WTC11 (cell line): ENCODE results near the gene CC2D1A. TPM values are rescaled to one million over a fixed set of nuclear protein-coding genes. Genes with fewer than 3 reads are reported as not detected.

Experiments used
- ATAC-seq: fragments of 200-7000 bp; cut with Tn5 transposase; 2 replicates; pipeline ENCODE4 v1.10.0; 2021; ENCODE audit warnings: mild to moderate bottlenecking, moderate library complexity
- CTCF ChIA-PET: fragments of 300-600 bp; sonication (Branson Sonifier 250); formaldehyde crosslinking; loops from one replicate; lab custom pipeline; 2021; ENCODE audit warnings: antibody characterized with exemption; lab: Charles Lee
- POLR2A ChIA-PET: fragments of 350-600 bp; sonication (Branson Sonifier 250); formaldehyde crosslinking; loops from one replicate; lab custom pipeline; 2021; ENCODE audit warnings: antibody characterized with exemption; lab: Charles Lee
- DNase-seq: peaks from one replicate; pipeline ENCODE4 v3.0.0; 2021; ENCODE audit warnings: low spot score
- H3K27ac Mint-ChIP-seq: 2 replicates; pipeline ENCODE4 v1.8.0; 2021; ENCODE audit warnings: mixed read lengths
- H3K27me3 Mint-ChIP-seq: 2 replicates; pipeline ENCODE4 v1.8.0; 2021; ENCODE audit warnings: low read depth, mild to moderate bottlenecking, moderate library complexity, mixed read lengths
- H3K36me3 Mint-ChIP-seq: 2 replicates; pipeline ENCODE4 v1.8.0; 2021; ENCODE audit warnings: mixed read lengths
- H3K4me1 Mint-ChIP-seq: 2 replicates; pipeline ENCODE4 v1.8.0; 2022; ENCODE audit warnings: mixed read lengths
- H3K4me3 Mint-ChIP-seq: 2 replicates; pipeline ENCODE4 v1.8.0; 2021; ENCODE audit warnings: mild to moderate bottlenecking, moderate library complexity, mixed read lengths
- H3K9me3 Mint-ChIP-seq: 2 replicates; pipeline ENCODE4 v1.8.0; 2021; ENCODE audit warnings: mixed read lengths
- ATF2 ChIP-seq: sonication (generic); formaldehyde crosslinking; IDR thresholded peaks from 2 replicates; pipeline ENCODE4 v1.8.1; 2022; ENCODE audit warnings: low read depth, missing genetic modification reagents, borderline replicate concordance
- CREM ChIP-seq: sonication (generic); formaldehyde crosslinking; IDR thresholded peaks from 2 replicates; pipeline ENCODE4 v1.8.1; 2022; ENCODE audit warnings: mild to moderate bottlenecking, missing genetic modification reagents, moderate library complexity
- E2F1 ChIP-seq: sonication (generic); formaldehyde crosslinking; IDR thresholded peaks from 2 replicates; pipeline ENCODE4 v1.8.0; 2022; ENCODE audit warnings: mild to moderate bottlenecking, missing genetic modification reagents
- ERG ChIP-seq: fragments of 250-450 bp; sonication (Bioruptor Pico); IDR thresholded peaks from 2 replicates; pipeline ENCODE4 v1.8.0; 2021; ENCODE audit warnings: mild to moderate bottlenecking
- FOXK1 ChIP-seq: sonication (generic); formaldehyde crosslinking; IDR thresholded peaks from 2 replicates; pipeline ENCODE4 v1.8.0; 2022; ENCODE audit warnings: mild to moderate bottlenecking, moderate library complexity, missing genetic modification reagents
- HMGA2 ChIP-seq: fragments of 250-450 bp; sonication (Bioruptor Pico); IDR thresholded peaks from 2 replicates; pipeline ENCODE4 v1.4.0; 2021; ENCODE audit warnings: mild to moderate bottlenecking, moderate library complexity
- IRF1 ChIP-seq: sonication (generic); formaldehyde crosslinking; IDR thresholded peaks from 2 replicates; pipeline ENCODE4 v1.8.0; 2023; ENCODE audit warnings: missing genetic modification reagents
- KAT7 ChIP-seq: sonication (generic); formaldehyde crosslinking; IDR thresholded peaks from 2 replicates; pipeline ENCODE4 v1.8.1; 2023; ENCODE audit warnings: missing genetic modification reagents, mild to moderate bottlenecking, borderline replicate concordance
- NFE2L1 ChIP-seq: sonication (generic); formaldehyde crosslinking; IDR thresholded peaks from 2 replicates; pipeline ENCODE4 v1.8.1; 2023; ENCODE audit warnings: missing genetic modification reagents
- NR3C1 ChIP-seq: sonication (generic); formaldehyde crosslinking; conservative IDR thresholded peaks from 2 replicates; pipeline ENCODE4 v1.8.1; 2023; ENCODE audit warnings: low read depth, mild to moderate bottlenecking, missing genetic modification reagents
- STAT6 ChIP-seq: sonication (generic); formaldehyde crosslinking; conservative IDR thresholded peaks from 2 replicates; pipeline ENCODE4 v1.8.1; 2023; ENCODE audit warnings: mild to moderate bottlenecking, low read depth, missing genetic modification reagents, moderate library complexity
- TP53 ChIP-seq: sonication (generic); formaldehyde crosslinking; IDR thresholded peaks from 2 replicates; pipeline ENCODE4 v1.8.1; 2023; ENCODE audit warnings: mild to moderate bottlenecking, missing genetic modification reagents
- ZNF219 ChIP-seq: sonication (generic); formaldehyde crosslinking; IDR thresholded peaks from 2 replicates; pipeline ENCODE4 v1.8.0; 2023; ENCODE audit warnings: missing genetic modification reagents, mild to moderate bottlenecking, borderline replicate concordance
- ZNF263 ChIP-seq: sonication (generic); formaldehyde crosslinking; IDR thresholded peaks from 2 replicates; pipeline ENCODE4 v1.8.1; 2022; ENCODE audit warnings: low read depth, mild to moderate bottlenecking, moderate library complexity, missing genetic modification reagents
- ZNF396 ChIP-seq: fragments of 250-450 bp; sonication (Bioruptor Pico); IDR thresholded peaks from 2 replicates; pipeline ENCODE4 v1.8.0; 2021; ENCODE audit warnings: mild to moderate bottlenecking, moderate library complexity, borderline replicate concordance
- ZNF416 ChIP-seq: fragments of 250-450 bp; sonication (Bioruptor Pico); IDR thresholded peaks from 2 replicates; pipeline ENCODE4 v1.9.0; 2021; ENCODE audit warnings: mild to moderate bottlenecking, inconsistent platforms
- ZNF532 ChIP-seq: fragments of 250-450 bp; sonication (Bioruptor Pico); IDR thresholded peaks from 2 replicates; pipeline ENCODE4 v1.9.0; 2021; ENCODE audit warnings: mild to moderate bottlenecking, borderline replicate concordance
- ZNF671 ChIP-seq: fragments of 250-450 bp; sonication (Bioruptor Pico); IDR thresholded peaks from 2 replicates; pipeline ENCODE4 v1.8.0; 2021; ENCODE audit warnings: mild to moderate bottlenecking
- total RNA-seq: library from RNA; stranded (reverse); gene quantifications from 3 replicates; pipeline ENCODE4 v1.2.3, GENCODE V29; 2021

CC2D1A gene
- total RNA-seq, 1 experiment from 2014 or later = 44.2 TPM

GRCh38 chr19:13877303-13877702 lies 28.7 kb upstream of the CC2D1A start (continued):
- TF ChIP-seq ERG = no peak
- TF ChIP-seq ZNF396 (CRISPR knock-in tag) = no peak
- TF ChIP-seq KAT7 = no peak
- TF ChIP-seq NR3C1 (CRISPR knock-in tag) = no peak
- TF ChIP-seq ZNF219 (CRISPR knock-in tag) = no peak
- no peak for TF ChIP-seq ATF2 (CRISPR knock-in tag)

- peak overlapping the region; percentile 82 for H3K27ac Mint-ChIP-seq
- no peaks in the 10 kb centered on the region for H3K36me3 Mint-ChIP-seq
- H3K4me3 Mint-ChIP-seq = peak overlapping the region; percentile 41
- peak; percentile 98 for DNase-seq
- H3K9me3 Mint-ChIP-seq = no peaks in the 10 kb centered on the region
- H3K4me1 Mint-ChIP-seq = peaks cover 26% of the 10 kb centered on the region
- peaks cover 36% of the 10 kb centered on the region for H3K27me3 Mint-ChIP-seq
- POLR2A ChIA-PET = interaction anchor here (1.5 kb wide), 1 partner anchor 192 kb away, joined by 3 read pairs; the partner anchor contains the start of gene MISP3
- peak; percentile 83 for ATAC-seq
- CTCF ChIA-PET = interaction anchor here (0.6 to 4.0 kb wide), 35 partner anchors 8 to 256 kb away, joined by 3 to 41 read pairs (median 5); partner anchors contain the start of genes ASF1B, C19orf67, DCAF15 and IL27RA
- TF ChIP-seq NFE2L1 (CRISPR knock-in tag) (peak; percentile 88), CREM (CRISPR knock-in tag) (0 out of 2 replicates have a peak, but pooled peaks have one; percentile 31), STAT6 (no peak), ZNF416 (CRISPR knock-in tag) (no peak), ZNF263 (CRISPR knock-in tag) (no peak), ZNF671 (CRISPR knock-in tag) (no peak), E2F1 (CRISPR knock-in tag) (no peak), FOXK1 (CRISPR knock-in tag) (0 out of 2 replicates have a peak, but pooled peaks have one; percentile 23), ZNF396 (CRISPR knock-in tag) (no peak), IRF1 (CRISPR knock-in tag) (no peak), ZNF532 (CRISPR knock-in tag) (no peak), TP53 (no peak), HMGA2 (CRISPR knock-in tag) (no peak)
These were observed 25.6 kb upstream of the CC2D1A start for GRCh38 chr19:13880059-13881043.
